Middle frontal gyrus (tissue), 1 donor: ENCODE results near the gene SELENOO.
"Not testable (repeated sequence)": the region's sequence is repeated elsewhere in the genome, so short reads cannot be mapped to it uniquely, and the experiment has no call there.

Experiments used
- DNase-seq: peaks from one replicate; pipeline ENCODE4 v3.0.0-alpha.2; 2015; ENCODE audit warnings: low spot score; ENCODE audit errors: extremely low spot score

SELENOO gene, protein sequence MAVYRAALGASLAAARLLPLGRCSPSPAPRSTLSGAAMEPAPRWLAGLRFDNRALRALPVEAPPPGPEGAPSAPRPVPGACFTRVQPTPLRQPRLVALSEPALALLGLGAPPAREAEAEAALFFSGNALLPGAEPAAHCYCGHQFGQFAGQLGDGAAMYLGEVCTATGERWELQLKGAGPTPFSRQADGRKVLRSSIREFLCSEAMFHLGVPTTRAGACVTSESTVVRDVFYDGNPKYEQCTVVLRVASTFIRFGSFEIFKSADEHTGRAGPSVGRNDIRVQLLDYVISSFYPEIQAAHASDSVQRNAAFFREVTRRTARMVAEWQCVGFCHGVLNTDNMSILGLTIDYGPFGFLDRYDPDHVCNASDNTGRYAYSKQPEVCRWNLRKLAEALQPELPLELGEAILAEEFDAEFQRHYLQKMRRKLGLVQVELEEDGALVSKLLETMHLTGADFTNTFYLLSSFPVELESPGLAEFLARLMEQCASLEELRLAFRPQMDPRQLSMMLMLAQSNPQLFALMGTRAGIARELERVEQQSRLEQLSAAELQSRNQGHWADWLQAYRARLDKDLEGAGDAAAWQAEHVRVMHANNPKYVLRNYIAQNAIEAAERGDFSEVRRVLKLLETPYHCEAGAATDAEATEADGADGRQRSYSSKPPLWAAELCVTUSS

DNA sequence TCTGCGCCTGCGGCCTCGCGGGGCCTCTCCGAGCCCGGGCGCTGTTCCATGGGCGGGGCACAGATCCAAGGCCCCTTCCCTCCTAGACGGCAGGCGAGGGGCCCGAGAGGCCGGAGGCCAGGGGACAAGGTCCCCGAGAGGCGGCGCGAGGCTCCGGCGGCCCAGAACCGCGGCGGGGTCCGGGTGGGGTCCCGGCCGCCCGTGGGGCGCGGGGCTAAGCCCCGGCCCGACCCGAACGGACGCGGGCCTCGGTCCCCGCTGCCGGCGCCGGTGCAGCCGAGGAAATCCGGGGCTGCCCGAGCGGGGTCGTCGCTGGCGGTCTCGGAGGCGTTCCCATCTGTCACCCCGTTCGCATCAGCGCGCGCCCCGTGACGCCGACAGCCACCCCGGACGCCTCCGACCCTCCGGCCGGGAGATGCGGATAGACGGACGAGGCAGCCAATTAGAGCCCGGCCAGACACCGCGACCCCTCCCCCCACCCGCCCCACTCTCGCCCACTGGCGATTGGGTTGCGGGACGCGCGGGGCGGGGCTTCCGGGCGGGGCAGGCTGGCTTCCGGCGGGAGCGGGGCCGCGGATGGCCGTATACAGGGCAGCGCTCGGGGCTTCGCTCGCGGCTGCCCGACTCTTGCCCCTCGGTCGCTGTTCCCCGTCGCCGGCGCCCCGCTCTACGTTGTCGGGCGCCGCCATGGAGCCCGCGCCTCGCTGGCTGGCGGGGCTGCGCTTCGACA is at the start of gene SELENOO:
Gene SELENOO (plus strand): TSS at position 551 of the 730 bp plus-strand sequence. CDS start 26 bp downstream, at position 577.
- DNase-seq = peak; percentile 83

- DNase-seq = no peak
Observed at GRCh38 chr22:50151571-50152537, 49.0 kb upstream of the SELENOO start.

DNA sequence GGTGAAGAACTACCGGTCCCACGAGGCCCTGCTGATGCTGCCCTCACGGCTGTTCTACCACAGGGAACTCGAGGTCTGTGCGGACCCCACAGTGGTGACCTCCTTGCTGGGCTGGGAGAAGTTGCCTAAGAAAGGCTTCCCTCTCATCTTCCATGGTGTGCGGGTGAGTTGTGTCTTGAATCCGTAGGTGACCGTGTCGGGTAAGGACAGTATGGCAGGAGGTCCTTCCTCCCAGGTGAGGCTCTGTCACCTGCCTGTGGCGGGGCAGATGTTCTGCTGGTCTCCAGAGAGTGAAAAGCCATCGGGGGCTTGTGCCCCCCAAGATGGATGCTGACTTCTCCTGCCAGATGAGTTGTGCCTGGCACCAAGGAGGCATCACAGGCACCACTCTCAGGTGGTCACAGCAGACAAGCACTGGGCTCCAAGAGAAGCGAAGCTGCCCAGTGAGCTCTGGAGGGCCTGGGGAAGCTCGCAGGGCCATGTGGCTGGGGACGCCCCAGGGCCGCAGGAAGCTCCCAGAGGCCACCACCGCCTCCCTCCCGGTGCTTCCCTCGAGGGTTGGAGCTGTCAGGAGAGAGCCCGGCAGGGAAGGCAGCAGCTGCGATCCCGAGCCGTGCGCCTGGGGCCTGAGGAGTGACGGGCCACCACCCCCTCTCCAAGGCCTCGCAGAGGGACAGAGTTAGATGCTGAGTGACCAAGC is 47.6 kb upstream of the SELENOO start:
- DNase-seq = no peak

GRCh38 chr22:50153756-50154140 is 47.1 kb upstream of the SELENOO start:
- no peak for DNase-seq

- DNase-seq = no peak
Observed at GRCh38 chr22:50157709-50158375, 43.0 kb upstream of the SELENOO start.

DNA sequence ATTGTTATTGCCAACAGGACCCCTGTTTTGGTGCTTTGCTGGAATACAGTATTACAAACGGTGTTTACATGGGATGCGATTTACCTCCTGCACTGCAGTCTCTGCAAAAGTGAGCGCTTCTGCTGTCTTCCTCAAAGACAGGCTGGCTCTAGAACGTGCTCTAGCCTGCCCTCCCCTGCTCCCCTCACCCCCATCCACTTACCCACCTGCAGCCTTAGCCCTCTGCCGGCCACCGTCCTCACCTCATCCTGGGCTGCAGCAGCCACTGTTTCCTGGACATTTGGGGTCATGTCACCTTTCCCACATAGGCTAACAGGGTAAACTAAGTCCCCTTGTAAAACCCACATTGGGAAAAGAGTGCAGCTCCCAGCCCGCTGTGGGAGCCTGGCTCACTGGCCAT is 39.9 kb upstream of the SELENOO start:
- DNase-seq = no peak

- DNase-seq = no peak
Observed at GRCh38 chr22:50161508-50162390, 39.1 kb upstream of the SELENOO start.

GRCh38 chr22:50162391-50162956 is 38.3 kb upstream of the SELENOO start:
- no peak for DNase-seq

DNA sequence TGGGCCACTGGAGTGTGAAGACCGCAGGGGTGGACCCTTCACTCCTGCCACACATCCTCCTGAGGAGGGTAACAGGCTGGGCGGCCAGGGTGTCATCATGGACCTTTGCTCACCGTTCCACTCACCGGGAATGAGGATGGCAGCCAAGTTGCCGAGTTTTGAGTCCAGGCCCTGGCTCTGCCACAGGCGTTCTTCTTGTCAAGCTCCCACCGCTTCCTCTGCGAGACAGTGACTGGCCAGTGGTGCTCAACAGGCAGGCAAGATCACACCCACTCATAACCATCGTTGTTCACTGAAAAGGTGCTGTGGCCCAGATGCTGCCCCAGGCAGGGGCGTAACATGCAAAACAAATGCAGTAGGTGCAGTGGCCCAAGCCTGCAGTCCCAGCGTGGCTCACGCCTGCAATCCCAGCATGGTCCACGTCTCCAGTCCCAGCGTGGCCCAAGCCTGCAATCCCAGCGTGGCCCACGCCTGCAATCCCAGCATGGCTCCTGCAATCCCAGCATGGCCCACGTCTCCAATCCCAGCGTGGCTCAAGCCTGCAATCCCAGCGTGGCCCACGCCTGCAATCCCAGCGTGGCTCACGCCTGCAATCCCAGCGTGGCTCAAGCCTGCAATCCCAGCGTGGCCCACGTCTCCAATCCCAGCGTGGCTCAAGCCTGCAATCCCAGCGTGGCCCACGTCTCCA is 35.2 kb upstream of the SELENOO start:
- no peak for DNase-seq

DNA sequence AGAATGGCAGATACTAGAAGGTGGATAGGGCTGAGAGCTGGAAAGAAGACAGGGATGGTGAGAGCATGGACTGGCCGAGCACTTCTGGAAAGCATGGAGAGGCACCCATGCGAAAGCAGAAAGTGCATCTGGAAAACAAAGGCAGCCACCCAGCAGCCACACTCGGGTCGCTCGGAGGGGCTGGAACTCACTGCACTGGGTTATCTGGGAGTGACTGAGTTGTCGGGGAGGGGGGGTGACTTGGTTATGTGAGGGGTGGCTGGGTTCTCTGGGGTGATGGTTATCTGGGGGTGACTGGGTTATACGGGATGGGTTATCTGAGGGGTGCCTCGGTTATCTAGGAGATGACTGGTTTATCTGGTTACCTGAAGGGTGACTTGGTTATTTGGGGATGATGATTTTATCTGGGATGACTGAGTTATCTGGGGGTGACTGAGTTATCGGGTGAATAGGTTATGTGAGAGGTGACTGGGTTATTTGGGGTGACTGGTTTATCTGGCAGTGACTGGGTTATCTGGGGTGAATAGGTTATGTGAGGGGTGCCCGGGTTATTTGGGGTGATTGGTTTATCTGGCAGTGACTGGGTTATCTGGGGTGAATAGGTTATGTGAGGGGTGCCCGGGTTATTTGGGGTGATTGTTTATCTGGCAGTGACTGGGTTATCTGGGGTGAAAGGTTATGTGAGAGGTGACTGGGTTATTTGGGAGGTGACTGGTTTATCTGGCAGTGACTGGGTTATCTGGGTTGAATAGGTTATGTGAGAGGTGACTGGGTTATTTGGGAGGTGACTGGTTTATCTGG is 32.9 kb upstream of the SELENOO start:
- no peak for DNase-seq

GRCh38 chr22:50168490-50169180 is 32.2 kb upstream of the SELENOO start:
- not testable (repeated sequence) for DNase-seq

- DNase-seq = no peak
Observed at GRCh38 chr22:50169181-50169759, 31.5 kb upstream of the SELENOO start.

- DNase-seq = no peak
Observed at GRCh38 chr22:50169774-50170341, 31.0 kb upstream of the SELENOO start.

- no peak for DNase-seq
Observed at GRCh38 chr22:50170453-50171318, 30.1 kb upstream of the SELENOO start, which contains the start of gene PANX2. TSS of gene PANX2 (plus strand) at chr22:50170731. CDS start at chr22:50170731, 0 bp downstream.
